Measurements from ENCODE around the gene IKZF4.
A peak's percentile ranks its signal among the peaks of the same experiment; 100 is the strongest.
"Not testable (repeated sequence)": the region's sequence is repeated elsewhere in the genome, so short reads cannot be mapped to it uniquely, and the experiment has no call there.

The IKZF4 gene

DNA sequence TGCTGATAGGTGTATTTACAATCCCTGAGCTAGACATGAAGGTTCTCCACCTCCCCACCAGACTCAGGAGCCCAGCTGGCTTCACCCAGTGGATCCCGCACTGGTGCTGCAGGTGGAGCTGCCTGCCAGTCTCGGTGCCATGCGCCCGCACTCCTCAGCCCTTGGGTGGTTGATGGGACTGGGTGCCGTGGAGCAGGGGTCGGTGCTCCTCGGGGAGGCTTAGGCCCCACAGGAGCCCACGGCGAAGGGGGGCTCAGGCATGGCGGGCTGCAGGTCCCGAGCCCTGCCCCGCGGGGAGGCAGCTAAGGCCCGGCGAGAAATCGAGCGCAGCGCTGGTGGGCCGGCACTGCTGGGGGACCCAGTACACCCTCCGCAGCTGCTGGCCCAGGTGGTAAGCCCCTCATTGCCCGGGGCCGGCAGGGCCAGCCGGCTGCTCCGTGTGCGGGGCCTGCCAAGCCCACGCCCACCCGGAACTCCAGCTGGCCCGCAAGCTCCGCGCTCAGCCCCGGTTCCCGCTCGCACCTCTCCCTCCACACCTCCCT, 20.8 kb upstream of the IKZF4 start:
- not testable (repeated sequence) for DNase-seq

DNA sequence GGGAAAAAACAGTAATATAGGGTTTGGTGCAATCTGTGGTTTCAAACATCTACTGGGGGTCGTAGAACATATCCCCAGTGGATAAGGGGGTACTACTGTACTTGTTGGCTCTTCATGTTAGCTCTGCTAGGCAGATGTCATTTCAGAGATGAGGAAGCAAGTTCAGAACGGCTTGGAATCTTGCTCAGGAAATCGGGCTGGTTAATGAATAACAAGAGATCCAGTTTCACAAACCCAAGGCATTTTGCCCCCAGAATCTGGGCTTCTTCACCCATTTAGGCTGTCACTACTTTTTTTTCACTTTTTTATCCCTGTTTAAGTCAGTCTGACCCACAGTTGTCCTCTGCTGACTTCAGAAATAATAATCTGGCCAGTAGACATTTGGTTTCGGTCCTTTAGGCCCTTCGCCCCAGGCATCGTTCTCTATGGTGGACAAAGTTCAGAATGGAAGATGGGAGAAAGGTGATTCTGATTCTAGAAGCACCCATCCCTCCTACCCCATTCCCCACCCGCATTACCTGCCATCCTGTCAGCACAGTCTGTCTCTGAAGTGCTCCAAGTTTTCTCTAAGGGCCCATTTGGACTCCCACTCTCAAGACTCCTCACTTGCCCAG, 19.2 kb upstream of the IKZF4 start:
- no peak for DNase-seq

DNA sequence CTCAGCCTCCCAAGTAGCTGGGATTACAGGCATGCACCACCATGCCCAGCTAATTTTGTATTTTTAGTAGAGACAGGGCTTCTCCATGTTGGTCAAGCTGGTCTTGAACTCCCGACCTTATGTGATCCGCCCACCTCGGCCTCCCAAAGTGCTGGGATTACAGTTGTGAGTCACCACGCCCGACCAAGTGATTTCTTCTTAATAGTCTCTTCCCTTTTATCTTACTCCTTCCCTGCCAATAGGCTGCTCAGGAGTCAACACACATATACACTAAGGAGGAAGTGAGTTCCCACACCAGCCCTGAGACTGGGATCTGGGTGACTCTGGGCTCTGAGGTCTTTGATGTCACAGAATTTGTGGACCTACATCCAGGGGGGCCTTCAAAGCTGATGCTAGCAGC, 17.5 kb upstream of the IKZF4 start:
- not testable (repeated sequence) for DNase-seq

DNA sequence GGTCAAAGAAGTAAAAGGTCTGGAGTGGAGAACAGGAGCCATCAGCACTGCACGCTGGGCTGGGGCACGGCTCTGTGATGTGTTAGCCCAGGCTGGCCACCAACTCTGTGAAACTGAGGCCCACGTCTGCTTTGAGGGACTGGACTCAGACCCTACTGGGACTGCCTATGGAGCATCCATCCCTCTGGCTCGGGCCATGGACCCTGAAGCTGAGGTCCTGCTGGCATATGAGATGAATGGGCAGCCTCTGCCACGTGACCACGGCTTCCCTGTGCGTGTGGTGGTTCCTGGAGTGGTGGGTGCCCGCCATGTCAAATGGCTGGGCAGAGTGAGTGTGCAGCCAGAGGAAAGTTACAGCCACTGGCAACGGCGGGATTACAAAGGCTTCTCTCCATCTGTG, 16.6 kb upstream of the IKZF4 start:
- DNase-seq: no peak

DNA sequence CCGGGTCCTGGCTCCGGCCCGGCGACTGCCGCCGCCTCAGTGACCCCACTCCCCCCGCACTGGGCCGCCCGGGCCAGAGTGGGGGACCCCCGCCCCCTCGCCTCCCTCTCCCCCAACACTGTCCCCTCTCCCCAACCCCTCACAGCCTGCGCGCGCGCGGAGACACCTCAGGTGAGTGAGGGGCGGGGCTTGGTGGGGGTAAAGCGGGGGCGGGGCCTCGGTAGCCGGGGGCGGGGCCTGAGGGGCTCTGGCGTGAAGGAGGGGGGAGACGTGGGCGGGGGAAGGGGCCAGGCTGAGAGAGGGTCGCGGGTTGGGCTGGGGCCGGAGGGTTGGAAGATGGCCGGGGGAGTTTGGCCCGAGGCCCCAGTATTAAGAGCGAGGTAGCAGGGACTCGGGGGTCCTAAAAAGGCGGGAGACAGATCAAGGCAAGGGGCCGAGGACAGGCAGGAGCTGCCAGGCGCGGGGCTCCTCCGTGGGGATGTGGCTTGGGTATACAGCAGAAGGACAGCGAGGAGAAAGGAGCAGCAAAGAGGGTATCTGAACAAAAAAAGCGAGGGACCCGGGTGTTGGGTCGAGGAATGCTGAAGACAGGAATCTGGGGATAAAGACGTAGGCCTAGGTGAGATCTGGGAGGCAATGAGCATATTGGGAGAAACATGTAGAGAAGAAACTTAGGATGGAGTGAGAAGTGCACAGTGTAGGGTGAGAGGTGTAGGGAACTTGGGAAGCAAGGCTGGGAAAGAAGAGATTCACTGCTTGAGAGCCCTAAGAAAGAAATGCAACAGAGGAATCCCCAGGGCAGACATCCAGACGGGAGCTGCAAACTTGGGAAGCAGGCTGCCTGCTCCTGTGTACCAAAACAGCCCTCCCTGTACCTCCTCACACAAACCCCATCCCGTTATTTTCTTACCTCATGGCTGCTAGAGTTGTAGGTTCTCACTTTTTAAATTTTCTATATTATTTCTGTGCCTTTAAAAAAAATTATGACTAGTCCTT, 13.0 kb upstream of the IKZF4 start:
- peak; percentile 77 for DNase-seq

DNA sequence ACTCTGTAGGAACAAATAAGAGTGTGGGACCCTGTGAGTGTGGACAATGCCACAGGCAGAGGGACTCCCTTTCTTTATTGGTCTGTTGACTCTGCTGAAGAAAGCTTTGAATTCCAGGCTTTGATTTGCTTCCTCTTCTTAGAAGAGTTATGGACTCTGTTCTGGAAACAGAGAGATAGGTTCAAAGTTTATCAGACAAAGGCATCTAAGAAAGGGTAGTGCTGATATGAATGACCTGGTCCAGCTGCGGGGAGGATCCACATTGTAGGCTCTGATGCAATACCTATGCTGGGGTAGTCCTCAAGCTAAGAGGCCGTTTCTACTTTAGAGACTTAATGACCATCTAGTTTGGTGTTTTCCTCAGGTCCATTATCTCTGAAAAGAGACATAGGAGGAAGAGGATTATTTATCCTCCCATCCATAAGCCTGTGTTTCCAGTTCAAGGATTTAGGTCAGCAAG, 10.7 kb upstream of the IKZF4 start:
- DNase-seq: no peak

DNA sequence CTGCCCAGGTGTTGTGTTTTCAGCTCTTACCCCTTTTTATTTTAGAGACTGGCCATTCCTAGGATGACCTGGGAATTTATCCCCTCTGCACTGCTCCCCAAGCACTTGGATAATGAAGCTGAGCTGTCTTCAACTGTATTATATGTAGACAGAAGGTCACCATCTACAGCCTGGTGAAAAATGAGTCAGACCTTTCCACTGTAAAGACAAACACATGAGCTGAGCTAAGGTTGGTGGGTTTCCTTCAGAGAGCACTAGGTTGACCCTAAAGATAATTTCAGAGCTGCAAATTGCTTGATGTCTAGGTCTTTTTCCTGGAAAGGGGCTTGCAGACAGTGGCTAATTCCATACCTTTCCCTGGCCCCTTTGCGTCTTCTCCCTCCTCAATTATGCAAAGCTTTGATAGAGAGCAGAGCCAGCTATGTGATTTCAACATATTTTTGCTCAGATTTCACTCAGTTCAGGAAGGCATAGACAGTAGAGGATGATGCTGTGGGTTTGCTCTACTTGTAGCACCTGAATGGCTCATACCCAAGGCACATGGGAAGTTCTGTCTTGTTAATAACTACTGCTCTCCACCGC, 9.2 kb upstream of the IKZF4 start:
- DNase-seq: no peak

DNA sequence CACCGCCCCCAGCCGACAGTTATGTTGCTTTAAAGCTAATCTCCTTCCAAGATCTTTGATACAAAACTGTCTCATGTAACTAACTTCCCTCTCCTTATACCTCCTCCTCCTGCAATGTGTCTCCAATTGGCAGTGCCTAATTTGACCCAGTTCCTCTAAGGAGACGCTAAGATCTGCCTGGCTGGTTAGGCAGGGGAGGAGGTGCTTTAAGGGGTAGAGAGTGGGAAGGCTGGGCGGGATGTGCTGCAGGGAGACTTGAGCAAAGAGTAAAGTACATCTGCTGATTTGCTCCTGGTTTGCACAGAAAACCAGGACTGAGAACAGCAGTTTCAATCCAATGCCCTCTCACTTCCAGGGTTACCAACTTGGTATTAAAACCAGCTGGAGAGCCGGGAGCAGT, 7.4 kb upstream of the IKZF4 start:
- DNase-seq: no peak

DNA sequence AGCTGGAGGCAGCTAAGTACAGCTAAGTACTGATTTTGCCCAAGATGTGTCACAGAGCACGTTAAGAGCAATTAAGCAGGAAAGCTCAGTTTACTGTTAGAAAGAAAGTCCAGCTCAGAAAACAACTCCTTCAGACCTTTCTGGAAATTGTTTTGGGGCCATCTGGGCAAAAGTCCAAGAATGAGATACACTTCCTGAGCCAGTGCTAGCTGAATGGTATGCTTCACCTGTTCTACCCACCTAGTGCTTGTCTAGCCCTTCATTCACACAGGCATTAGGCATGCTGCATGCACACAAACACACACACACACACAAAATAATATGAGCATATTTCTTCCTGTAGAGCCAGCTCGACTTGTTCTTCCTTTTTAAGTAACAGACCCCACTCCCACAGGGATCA, 6.6 kb upstream of the IKZF4 start:
- DNase-seq: no peak

DNA sequence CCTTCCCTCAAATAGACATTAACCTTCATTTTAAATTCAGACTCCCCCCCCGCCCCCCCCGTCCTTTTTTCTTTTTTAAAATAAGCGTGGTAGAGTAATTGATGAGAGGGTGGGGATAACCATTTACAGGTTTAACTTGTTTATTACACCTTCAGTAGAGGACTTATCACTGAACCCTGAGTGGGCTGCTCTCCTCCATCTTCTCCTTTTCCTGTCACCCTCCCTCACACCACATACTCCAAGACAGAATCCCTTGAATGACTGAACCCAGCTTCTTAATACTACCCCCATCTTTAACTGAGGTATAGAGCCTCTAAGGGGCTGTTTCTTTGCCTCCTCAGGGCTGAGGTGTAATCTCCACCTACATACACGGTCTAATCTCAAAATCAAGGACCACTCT, 3.7 kb upstream of the IKZF4 start:
- DNase-seq: no peak

DNA sequence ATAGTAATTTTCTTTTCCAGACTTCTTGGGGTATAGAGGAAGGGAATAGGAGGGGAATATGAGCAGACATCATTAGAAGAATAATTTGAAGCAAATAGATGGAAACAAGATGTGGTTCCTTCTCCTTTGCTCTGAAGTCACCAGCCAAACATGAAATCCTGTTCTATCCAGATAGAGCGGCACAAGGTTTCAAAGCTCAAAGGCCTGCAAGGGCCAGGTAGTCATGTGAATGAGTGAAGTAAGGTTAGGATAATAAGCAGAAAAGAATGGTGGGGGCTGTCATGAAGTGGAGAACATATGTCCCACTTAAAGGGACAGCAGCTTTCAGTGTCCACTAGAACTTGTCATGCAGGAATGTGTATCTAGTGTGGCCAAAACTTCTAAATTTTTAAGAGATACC, 2.5 kb upstream of the IKZF4 start:
- no peak for DNase-seq

DNA sequence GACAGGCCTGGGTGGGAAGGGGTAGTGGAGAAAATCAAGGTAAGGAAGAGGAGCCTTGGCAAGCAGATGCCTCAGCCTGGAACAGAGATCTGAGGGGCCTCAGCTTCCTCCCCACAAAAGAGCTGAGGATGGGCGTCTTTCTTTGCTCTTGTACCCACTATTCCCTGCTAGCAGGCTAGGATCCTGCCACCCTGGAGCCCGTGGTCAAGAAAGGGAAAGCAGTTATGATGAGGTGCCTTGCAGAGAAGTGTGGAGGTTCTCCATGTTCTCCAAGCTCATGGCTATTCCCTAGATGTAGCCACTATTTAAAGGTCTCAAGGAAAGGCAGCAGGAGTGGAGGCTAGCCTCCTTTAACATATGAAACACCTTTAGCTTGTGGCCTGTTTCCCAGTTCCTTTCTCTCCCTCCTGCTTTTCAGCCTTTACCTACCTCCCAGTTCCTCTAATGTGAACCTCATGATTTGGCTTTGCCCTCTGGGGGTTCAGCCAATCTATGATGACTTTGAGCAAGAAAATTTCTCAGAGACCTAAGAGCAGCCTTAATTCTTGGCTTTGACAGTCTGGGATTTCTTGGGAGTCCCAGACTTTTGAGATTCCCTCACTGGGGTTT, 1.1 kb downstream of the IKZF4 start:
- DNase-seq: no peak

DNA sequence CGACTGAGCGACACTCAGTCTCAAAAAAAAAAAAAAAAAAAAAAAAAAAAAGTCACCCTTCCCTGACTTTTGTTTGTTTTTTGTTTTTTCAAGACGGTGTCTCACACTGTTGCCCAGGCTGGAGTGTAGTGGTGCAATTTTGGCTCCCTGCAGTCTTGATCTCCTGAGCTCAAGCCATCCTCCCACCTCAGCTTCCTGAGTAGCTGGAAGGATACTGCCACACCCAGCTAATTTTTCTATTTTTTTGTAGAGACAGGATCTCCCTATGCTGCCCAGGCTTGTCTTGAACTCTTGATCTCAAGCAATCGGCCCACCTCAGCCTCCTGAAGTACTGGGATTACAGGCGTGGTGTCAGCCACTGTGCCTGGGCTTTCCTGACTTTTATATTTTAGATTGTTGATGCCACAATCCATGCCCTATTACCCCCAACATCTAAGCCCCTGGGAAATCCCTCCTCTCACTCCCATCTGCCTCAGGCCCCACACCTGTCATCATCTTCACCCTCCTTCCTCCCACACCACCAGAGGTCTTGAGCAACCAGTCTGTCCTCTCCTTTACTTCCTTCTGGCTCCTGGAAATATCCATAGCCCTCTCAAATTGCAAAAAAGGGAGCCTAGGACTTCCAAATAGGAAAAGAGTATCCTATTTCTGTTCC, 7.8 kb downstream of the IKZF4 start:
- DNase-seq: no peak

DNA sequence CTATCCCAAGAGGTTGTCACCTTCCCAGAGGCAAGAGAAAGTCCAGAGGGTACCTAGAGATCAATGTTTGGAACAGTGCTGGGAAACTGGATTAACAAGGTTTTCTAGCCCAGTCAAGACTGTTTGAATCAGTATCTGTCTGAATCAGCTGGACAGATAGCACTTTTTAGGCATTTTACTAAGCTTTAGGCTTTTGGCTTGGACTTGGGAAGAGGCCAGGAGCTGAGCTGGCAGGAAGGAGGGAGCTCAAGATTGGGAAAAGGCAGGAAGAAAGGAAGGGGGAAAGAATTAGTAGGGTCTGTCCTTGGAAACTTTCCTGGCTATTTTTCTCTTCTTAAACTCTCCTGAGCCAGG, 8.3 kb downstream of the IKZF4 start:
- DNase-seq: no peak

DNA sequence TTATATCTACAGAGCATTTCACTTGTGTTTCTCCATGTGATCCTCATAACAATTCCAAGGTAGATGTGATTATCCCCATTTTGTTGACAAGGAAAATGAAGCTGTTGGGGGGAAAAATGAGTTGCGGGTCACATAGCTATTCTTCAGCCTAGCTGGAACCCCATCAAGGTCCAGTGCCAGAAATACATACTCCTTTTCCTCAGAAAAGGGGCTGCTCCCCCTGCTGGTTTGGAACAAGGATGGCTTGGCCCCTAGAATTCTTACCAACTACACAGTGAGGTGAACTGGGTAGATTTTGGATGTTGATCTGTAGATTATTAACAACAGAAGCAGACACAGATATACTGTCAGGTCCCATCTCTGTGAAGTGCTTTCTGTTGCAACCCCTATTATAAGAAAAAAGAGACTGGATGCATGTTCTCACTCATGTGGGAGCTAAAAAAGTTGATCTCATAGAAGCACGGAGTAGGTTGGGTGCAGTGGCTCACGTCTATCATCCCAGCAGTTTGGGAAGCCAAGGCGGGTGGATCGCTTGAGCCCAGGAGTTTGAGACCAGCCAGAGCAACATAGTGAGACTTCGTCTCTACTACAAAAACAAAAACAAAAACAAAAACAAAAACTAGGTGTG, 8.9 kb downstream of the IKZF4 start:
- DNase-seq: no peak

DNA sequence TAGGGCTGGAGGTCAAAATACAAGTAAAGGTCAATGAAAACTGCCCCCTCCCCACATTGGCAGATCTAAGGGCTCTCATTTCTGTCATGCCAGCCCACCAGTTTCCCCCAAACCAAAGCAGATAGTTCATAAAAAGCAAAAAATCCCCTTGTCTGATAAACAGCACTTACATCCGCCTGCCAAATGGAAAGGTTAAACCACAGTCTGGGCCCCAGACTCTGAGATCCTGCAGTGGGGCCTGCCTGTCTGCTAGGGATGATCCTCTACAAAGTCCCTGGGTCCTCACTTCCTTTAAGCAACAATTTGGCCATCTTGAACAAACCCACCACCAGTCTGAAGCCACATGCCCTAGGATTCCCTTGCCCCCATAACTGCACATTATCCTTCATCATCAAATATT, 11.1 kb downstream of the IKZF4 start:
- no peak for DNase-seq

DNA sequence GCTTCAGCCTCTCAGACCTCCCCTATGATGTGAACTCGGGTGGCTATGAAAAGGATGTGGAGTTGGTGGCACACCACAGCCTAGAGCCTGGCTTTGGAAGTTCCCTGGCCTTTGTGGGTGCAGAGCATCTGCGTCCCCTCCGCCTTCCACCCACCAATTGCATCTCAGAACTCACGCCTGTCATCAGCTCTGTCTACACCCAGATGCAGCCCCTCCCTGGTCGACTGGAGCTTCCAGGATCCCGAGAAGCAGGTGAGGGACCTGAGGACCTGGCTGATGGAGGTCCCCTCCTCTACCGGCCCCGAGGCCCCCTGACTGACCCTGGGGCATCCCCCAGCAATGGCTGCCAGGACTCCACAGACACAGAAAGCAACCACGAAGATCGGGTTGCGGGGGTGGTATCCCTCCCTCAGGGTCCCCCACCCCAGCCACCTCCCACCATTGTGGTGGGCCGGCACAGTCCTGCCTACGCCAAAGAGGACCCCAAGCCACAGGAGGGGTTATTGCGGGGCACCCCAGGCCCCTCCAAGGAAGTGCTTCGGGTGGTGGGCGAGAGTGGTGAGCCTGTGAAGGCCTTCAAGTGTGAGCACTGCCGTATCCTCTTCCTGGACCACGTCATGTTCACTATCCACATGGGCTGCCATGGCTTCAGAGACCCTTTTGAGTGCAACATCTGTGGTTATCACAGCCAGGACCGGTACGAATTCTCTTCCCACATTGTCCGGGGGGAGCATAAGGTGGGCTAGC, 13.9 kb downstream of the IKZF4 start:
- DNase-seq: peak; percentile 55

DNA sequence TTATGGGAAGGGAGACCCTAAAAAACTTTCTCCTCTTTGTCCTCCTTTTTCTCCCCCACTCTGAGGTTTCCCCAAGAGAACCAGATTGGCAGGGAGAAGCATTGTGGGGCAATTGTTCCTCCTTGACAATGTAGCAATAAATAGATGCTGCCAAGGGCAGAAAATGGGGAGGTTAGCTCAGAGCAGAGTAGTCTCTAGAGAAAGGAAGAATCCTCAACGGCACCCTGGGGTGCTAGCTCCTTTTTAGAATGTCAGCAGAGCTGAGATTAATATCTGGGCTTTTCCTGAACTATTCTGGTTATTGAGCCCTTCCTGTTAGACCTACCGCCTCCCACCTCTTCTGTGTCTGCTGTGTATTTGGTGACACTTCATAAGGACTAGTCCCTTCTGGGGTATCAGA, 16.3 kb downstream of the IKZF4 start:
- no peak for DNase-seq

DNA sequence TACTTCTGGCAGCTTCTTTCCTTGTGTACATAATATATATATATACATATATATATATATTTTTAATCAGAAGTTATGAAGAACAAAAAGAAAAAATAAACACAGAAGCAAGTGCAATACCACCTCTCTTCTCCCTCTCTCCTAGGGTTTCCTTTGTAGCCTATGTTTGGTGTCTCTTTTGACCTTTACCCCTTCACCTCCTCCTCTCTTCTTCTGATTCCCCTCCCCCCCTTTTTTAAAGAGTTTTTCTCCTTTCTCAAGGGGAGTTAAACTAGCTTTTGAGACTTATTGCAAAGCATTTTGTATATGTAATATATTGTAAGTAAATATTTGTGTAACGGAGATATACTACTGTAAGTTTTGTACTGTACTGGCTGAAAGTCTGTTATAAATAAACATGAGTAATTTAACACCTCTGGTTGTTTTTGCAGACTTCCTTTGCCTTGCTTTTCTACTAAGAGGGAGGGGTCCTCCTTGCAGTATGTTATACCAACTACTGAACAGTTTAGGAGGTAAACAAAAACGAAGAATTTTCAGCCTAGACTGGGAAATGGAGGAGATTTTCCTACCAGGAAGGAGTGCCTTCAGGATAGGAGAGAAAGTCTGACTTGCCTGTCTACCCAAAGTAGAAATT, 17.3 kb downstream of the IKZF4 start:
- DNase-seq: no peak

DNA sequence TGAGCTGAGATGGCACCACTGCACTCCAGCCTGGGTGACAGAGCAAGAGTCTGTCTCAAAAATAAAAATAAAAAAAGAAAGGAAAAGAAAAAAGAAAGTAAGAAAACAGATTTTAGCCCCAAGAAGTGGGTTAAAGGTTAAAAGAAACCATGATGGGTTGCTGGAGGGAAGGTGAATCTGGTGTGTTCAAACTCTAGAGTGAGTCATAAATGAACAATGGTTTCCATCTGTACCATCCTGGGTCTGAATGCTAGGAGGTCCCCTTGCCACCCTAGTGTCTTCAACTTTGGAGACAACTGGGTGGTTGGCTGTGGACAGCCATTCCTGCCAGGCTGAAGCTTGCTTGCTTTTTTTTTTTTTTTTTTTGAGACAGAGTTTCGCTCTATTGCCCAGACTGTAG, 19.3 kb downstream of the IKZF4 start:
- no peak for DNase-seq

DNA sequence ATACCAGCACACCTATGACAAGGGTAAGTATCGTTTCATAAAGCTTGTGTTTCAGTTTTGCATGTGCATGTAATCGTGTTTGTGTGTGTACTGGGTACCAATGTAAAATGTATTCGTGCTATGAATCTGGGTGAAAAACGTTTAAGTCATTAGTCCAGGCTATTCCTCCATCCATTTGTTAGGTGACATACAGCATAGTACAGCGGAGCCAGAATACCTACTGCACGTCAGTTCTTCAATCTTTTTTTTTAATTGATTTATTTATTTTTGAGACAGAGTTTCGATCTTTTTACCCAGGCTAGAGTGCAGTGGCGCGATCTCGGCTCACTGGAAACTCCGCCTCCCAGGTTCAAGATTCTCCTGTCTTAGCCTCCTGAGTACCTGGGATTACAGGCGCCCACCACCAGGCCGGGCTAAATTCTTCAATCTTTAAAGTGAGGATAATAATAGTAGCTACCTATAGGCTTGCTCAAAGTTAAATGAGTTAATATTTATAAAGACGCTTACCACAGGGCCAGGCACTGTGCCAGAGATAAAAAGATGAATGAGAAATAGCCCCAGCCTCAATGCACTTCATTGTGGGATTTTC, 20.2 kb downstream of the IKZF4 start:
- no peak for DNase-seq
